OCI-LY1 (cell line): ENCODE data around the gene VSIG10.

Source experiments
- H2AFZ ChIP-seq: fragments of 200-600 bp; sonication (generic), shearing (Covaris generic); 2 replicates; pipeline ENCODE4 v1.6.0; 2014; ENCODE audit warnings: antibody characterized with exemption, mild to moderate bottlenecking, low read length
- H3F3A ChIP-seq: fragments of 200-600 bp; sonication (generic), shearing (Covaris generic); 2 replicates; pipeline ENCODE4 v1.6.0; 2014; ENCODE audit warnings: mild to moderate bottlenecking, antibody characterized with exemption, low read length, moderate library complexity; ENCODE audit not compliant: insufficient read depth
- H3K27ac ChIP-seq: fragments of 200-600 bp; sonication (generic); 2 replicates; pipeline ENCODE4 v1.5.1; 2014; ENCODE audit warnings: low read length, mixed run types, mild to moderate bottlenecking, low read depth; ENCODE audit not compliant: poor library complexity, severe bottlenecking
- H3K27me3 ChIP-seq: fragments of 200-600 bp; sonication (generic); 2 replicates; pipeline ENCODE4 v1.6.0; 2014; ENCODE audit warnings: antibody characterized with exemption, mild to moderate bottlenecking, low read length, moderate library complexity; ENCODE audit not compliant: insufficient read depth
- H3K36me3 ChIP-seq: fragments of 200-600 bp; sonication (generic); 2 replicates; pipeline ENCODE4 v1.6.1; 2014; ENCODE audit warnings: mild to moderate bottlenecking, antibody characterized with exemption, low read length, moderate library complexity, mixed read lengths; ENCODE audit not compliant: insufficient read depth
- H3K4me1 ChIP-seq: fragments of 200-600 bp; sonication (generic); 2 replicates; pipeline ENCODE4 v1.5.1; 2014; ENCODE audit warnings: mild to moderate bottlenecking, low read length, moderate library complexity; ENCODE audit not compliant: insufficient read depth, severe bottlenecking
- H3K4me2 ChIP-seq: fragments of 200-600 bp; sonication (generic), shearing (Covaris generic); 2 replicates; pipeline ENCODE4 v1.6.1; 2014; ENCODE audit warnings: low read length
- H3K4me3 ChIP-seq: fragments of 200-600 bp; sonication (generic); 2 replicates; pipeline ENCODE4 v1.5.1; 2014; ENCODE audit warnings: low read length, low read depth, mild to moderate bottlenecking, mixed read lengths; ENCODE audit not compliant: poor library complexity, severe bottlenecking
- H3K79me2 ChIP-seq: fragments of 200-600 bp; shearing (Covaris generic); 2 replicates; pipeline ENCODE4 v1.6.1; 2016; ENCODE audit warnings: mixed run types, low read length, mixed read lengths; ENCODE audit not compliant: insufficient read depth
- H3K9ac ChIP-seq: fragments of 200-600 bp; sonication (generic), shearing (Covaris generic); 2 replicates; pipeline ENCODE4 v1.6.1; 2014; ENCODE audit warnings: mild to moderate bottlenecking, low read length, mixed read lengths
- H3K9me2 ChIP-seq: fragments of 200-600 bp; sonication (generic), shearing (Covaris generic); 2 replicates; pipeline ENCODE4 v1.6.1; 2014; ENCODE audit warnings: low read depth, mild to moderate bottlenecking, low read length, mixed read lengths
- H3K9me3 ChIP-seq: fragments of 200-600 bp; shearing (Covaris generic); 2 replicates; pipeline ENCODE4 v1.6.1; 2014; ENCODE audit warnings: low read length, mixed read lengths
- H4K20me1 ChIP-seq: fragments of 200-600 bp; sonication (generic), shearing (Covaris generic); 2 replicates; pipeline ENCODE4 v1.6.0; 2016; ENCODE audit warnings: mild to moderate bottlenecking, low read length; ENCODE audit not compliant: insufficient read depth
- EZH2 ChIP-seq: fragments of 200-600 bp; sonication (generic), shearing (Covaris generic); IDR thresholded peaks from 2 replicates; pipeline ENCODE4 v1.8.0; 2017; ENCODE audit warnings: borderline replicate concordance, mixed run types, mild to moderate bottlenecking, antibody characterized with exemption, low read length, moderate library complexity, mixed read lengths
- TF ChIP-seq, protein P1 (sequence below): fragments of 200-600 bp; sonication (generic), shearing (Covaris generic); IDR thresholded peaks from 2 replicates; pipeline ENCODE4 v1.5.1; 2017; ENCODE audit warnings: mild to moderate bottlenecking, antibody characterized with exemption, low read length, moderate library complexity, mixed read lengths

Gene VSIG10

DNA sequence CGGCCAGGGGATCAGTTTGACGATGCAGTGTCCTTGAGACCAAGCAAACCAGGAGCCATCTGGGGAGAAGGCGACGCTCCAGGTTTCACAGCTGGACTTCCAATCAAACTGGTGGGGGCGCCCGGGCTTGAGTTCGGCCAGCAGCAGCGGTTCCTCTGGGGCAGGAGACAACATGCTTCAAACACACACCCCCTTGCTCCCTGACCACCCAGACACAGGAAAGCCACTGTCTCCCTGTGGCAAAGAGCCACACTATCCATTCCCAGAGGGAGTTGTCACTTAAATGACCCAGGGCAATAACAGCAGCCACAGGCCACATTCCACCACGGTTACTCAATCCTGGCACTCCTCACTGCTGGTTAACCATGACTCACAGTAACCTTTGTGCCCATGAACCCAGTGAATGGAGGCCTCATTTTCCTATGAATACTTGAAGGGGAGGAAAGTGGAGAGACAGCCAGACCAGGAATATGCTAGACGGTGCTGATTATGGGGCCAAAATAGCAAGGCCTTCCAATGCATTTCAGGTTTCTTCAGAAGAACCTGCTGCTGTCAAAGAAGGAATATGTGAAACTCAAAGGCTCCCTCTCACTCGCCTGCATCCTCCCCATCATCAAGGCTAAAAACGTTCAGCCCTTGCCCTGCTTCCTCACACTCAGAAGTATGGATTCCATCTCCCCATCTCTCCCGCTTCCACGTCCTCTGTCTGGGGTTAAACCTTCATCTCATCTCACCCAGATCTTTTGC lies 51.3 kb downstream of the VSIG10 start:
- no peak overlapping the region for H3K9ac ChIP-seq
- no peaks in the 10 kb centered on the region for H3K4me1 ChIP-seq
- no peak overlapping the region for H3K4me2 ChIP-seq
- no peak overlapping the region for H3K27ac ChIP-seq
- H3K9me2 ChIP-seq = no peaks in the 10 kb centered on the region
- no peak overlapping the region for H3K4me3 ChIP-seq
- H3F3A ChIP-seq = no peaks in the 10 kb centered on the region
- H2AFZ ChIP-seq = no peak overlapping the region
- H3K9me3 ChIP-seq = no peaks in the 10 kb centered on the region
- H3K36me3 ChIP-seq = no peaks in the 10 kb centered on the region
- H3K27me3 ChIP-seq = no peaks in the 10 kb centered on the region
- TF ChIP-seq EZH2 = no peak
- TF ChIP-seq, protein P1, sequence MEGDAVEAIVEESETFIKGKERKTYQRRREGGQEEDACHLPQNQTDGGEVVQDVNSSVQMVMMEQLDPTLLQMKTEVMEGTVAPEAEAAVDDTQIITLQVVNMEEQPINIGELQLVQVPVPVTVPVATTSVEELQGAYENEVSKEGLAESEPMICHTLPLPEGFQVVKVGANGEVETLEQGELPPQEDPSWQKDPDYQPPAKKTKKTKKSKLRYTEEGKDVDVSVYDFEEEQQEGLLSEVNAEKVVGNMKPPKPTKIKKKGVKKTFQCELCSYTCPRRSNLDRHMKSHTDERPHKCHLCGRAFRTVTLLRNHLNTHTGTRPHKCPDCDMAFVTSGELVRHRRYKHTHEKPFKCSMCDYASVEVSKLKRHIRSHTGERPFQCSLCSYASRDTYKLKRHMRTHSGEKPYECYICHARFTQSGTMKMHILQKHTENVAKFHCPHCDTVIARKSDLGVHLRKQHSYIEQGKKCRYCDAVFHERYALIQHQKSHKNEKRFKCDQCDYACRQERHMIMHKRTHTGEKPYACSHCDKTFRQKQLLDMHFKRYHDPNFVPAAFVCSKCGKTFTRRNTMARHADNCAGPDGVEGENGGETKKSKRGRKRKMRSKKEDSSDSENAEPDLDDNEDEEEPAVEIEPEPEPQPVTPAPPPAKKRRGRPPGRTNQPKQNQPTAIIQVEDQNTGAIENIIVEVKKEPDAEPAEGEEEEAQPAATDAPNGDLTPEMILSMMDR = no peak
- no peaks in the 10 kb centered on the region for H3K79me2 ChIP-seq
- H4K20me1 ChIP-seq = no peaks in the 10 kb centered on the region

DNA sequence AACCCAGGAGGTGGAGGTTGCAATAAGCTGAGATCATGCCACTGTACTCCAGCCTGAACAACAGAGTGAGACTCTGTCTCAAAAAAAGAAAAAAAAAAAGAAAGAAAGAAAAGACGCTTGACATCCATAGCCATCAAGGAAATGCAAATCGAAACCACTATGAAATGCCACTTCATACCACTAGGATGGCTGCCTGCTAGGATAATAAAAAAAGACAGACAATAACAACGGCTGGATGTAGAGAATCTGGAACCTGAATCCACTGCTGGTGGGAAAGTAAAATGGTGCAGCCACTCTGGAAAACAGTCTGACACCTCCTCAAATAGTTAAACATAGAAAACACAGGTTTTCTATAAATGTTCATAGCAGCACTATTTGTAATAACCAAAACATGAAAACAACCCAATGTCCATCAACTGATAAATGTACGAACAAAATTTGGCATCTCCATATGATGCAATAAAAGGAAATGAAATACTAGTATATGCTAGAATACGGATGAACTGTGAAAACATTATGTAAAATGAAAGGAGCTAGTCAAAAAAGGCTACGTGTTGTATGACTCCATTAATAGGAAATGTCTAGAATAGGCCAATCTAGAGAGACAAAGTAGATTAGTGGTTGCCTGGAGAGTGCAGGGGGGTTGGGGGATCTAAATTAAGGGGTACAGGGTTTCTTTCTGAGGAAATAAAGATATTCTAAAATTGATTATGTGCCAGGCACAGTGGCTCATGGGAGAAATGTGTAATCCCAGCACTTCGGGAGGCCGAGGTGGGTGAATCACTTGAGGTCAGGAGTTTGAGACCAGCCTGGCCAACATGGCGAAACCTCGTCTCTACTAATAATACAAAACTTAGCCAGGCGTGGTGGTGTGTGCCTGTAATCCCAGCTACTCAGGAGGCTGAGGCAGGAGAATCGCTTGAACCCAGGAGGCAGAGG lies 52.6 kb downstream of the VSIG10 start:
- Histone ChIP-seq H2AFZ (no peak overlapping the region), H3K27me3 (no peaks in the 10 kb centered on the region), H3F3A (no peaks in the 10 kb centered on the region), H3K79me2 (no peaks in the 10 kb centered on the region), H3K27ac (no peak overlapping the region), H3K4me1 (no peaks in the 10 kb centered on the region), H3K36me3 (no peaks in the 10 kb centered on the region), H3K9me3 (no peaks in the 10 kb centered on the region), H3K4me2 (no peak overlapping the region), H3K4me3 (no peak overlapping the region), H3K9me2 (no peaks in the 10 kb centered on the region), H4K20me1 (no peaks in the 10 kb centered on the region), H3K9ac (no peak overlapping the region)
- TF ChIP-seq, protein P1 = no peak
- TF ChIP-seq EZH2 = no peak

DNA sequence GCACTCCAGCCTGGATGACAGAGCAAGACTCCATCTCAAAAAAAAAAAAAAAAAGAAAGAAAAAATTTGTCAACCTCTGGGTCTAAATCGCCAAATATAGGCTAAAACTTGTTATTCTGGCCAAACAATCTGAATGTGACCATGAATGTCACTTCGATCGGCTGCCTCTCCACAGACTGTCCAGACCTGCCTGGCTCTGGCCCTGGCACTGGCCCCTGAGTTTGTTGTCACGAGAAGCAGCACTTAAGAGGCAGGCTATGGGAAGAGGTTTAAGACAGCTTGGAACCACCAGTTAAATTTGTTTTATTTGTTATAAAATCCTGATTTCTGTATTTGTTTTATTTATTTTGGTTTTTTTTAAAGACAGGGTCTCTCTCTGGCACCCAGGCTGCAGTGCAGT lies 57.4 kb downstream of the VSIG10 start:
- no peaks in the 10 kb centered on the region for H3K27me3 ChIP-seq
- H3K36me3 ChIP-seq = no peaks in the 10 kb centered on the region
- no peaks in the 10 kb centered on the region for H3K4me1 ChIP-seq
- TF ChIP-seq EZH2 = no peak
- TF ChIP-seq, protein P1 = no peak
- no peaks in the 10 kb centered on the region for H3F3A ChIP-seq
- H4K20me1 ChIP-seq = no peaks in the 10 kb centered on the region
- no peak overlapping the region for H2AFZ ChIP-seq
- no peak overlapping the region for H3K4me2 ChIP-seq
- H3K79me2 ChIP-seq = no peaks in the 10 kb centered on the region
- H3K27ac ChIP-seq = no peak overlapping the region
- no peaks in the 10 kb centered on the region for H3K9me3 ChIP-seq
- H3K4me3 ChIP-seq = no peak overlapping the region
- no peak overlapping the region for H3K9ac ChIP-seq
- H3K9me2 ChIP-seq = no peaks in the 10 kb centered on the region
